HG02798 (cell line): ENCODE measurements around the gene ADGRB3.
"Not testable (repeated sequence)": the region's sequence is repeated elsewhere in the genome, so short reads cannot be mapped to it uniquely, and the experiment has no call there.

Source experiments
- ATAC-seq: cut with Tn5 transposase; IDR thresholded peaks from one replicate; pipeline ENCODE4 v1.9.1; 2021; ENCODE audit warnings: mild to moderate bottlenecking; ENCODE audit not compliant: unreplicated experiment, poor library complexity

ADGRB3 gene

GRCh38 chr6:69370763-69371162, 735.7 kb downstream of the ADGRB3 start:
- no peak for ATAC-seq

GRCh38 chr6:69378326-69378725, 743.2 kb downstream of the ADGRB3 start:
- ATAC-seq, result no peak

- ATAC-seq, result no peak
These were observed 744.4 kb downstream of the ADGRB3 start for GRCh38 chr6:69379518-69379917.

- no peak for ATAC-seq
These were observed 748.5 kb downstream of the ADGRB3 start for GRCh38 chr6:69383627-69384026.

GRCh38 chr6:69386426-69386825, 751.3 kb downstream of the ADGRB3 start:
- no peak for ATAC-seq

- ATAC-seq, result no peak
These were observed 755.0 kb downstream of the ADGRB3 start for GRCh38 chr6:69390125-69390524.

- no peak for ATAC-seq
These were observed 756.0 kb downstream of the ADGRB3 start for GRCh38 chr6:69391106-69391505.

GRCh38 chr6:69392745-69393144, 757.7 kb downstream of the ADGRB3 start:
- no peak for ATAC-seq

- ATAC-seq, result no peak
These were observed 763.2 kb downstream of the ADGRB3 start for GRCh38 chr6:69398311-69398710.

GRCh38 chr6:69398729-69399128, 763.6 kb downstream of the ADGRB3 start:
- ATAC-seq, result no peak

GRCh38 chr6:69408886-69409285, 773.8 kb downstream of the ADGRB3 start:
- no peak for ATAC-seq

GRCh38 chr6:69416776-69417175, 781.7 kb downstream of the ADGRB3 start:
- no peak for ATAC-seq

- ATAC-seq, result no peak
These were observed 786.2 kb downstream of the ADGRB3 start for GRCh38 chr6:69421269-69421668.

GRCh38 chr6:69422020-69422419, 786.9 kb downstream of the ADGRB3 start:
- no peak for ATAC-seq

GRCh38 chr6:69422475-69422874, 787.4 kb downstream of the ADGRB3 start:
- ATAC-seq, result no peak

GRCh38 chr6:69423785-69424184, 788.7 kb downstream of the ADGRB3 start:
- ATAC-seq, result no peak

GRCh38 chr6:69424581-69424980, 789.5 kb downstream of the ADGRB3 start:
- no peak for ATAC-seq

- ATAC-seq, result no peak
These were observed 792.8 kb downstream of the ADGRB3 start for GRCh38 chr6:69427882-69428281.

- ATAC-seq, result not testable (repeated sequence)
These were observed 797.1 kb downstream of the ADGRB3 start for GRCh38 chr6:69432168-69432567.

- not testable (repeated sequence) for ATAC-seq
These were observed 798.0 kb downstream of the ADGRB3 start for GRCh38 chr6:69433116-69433515.

GRCh38 chr6:69438113-69438512, 803.0 kb downstream of the ADGRB3 start:
- no peak for ATAC-seq
